Measurements from ENCODE around the gene GAST.
"Not testable (repeated sequence)": the region's sequence is repeated elsewhere in the genome, so short reads cannot be mapped to it uniquely, and the experiment has no call there.

Gene GAST

GRCh38 chr17:41682631-41683030 lies 29.5 kb upstream of the GAST start:
- H3K4me3 ChIP-seq (ENCODE audit: low read depth, low read length) = no peak overlapping the region
- no peak for DNase-seq (ENCODE audit: low read depth)

GRCh38 chr17:41683441-41684007 lies 28.6 kb upstream of the GAST start:
- H3K4me3 ChIP-seq (ENCODE audit: low read depth, low read length) = no peak overlapping the region
- no peak for DNase-seq (ENCODE audit: low read depth)

- H3K4me3 ChIP-seq (ENCODE audit: low read depth, low read length) = no peak overlapping the region
- DNase-seq (ENCODE audit: low read depth) = no peak
Observed at GRCh38 chr17:41684035-41684434, 28.1 kb upstream of the GAST start.

- not testable (repeated sequence) for H3K4me3 ChIP-seq (ENCODE audit: low read depth, low read length)
Observed at GRCh38 chr17:41685753-41686152, 26.4 kb upstream of the GAST start.

GRCh38 chr17:41686281-41686680 lies 25.9 kb upstream of the GAST start:
- H3K4me3 ChIP-seq (ENCODE audit: low read depth, low read length) = no peak overlapping the region
- no peak for DNase-seq (ENCODE audit: low read depth)

More at GRCh38 chr17:41685753-41686152, 26.4 kb upstream of the GAST start:
- DNase-seq (ENCODE audit: low read depth) = not testable (repeated sequence)

GRCh38 chr17:41687828-41688640 lies 24.1 kb upstream of the GAST start:
- peak overlapping the region; percentile 85 for H3K4me3 ChIP-seq (ENCODE audit: low read depth, low read length)
- DNase-seq (ENCODE audit: low read depth) = no peak

DNA sequence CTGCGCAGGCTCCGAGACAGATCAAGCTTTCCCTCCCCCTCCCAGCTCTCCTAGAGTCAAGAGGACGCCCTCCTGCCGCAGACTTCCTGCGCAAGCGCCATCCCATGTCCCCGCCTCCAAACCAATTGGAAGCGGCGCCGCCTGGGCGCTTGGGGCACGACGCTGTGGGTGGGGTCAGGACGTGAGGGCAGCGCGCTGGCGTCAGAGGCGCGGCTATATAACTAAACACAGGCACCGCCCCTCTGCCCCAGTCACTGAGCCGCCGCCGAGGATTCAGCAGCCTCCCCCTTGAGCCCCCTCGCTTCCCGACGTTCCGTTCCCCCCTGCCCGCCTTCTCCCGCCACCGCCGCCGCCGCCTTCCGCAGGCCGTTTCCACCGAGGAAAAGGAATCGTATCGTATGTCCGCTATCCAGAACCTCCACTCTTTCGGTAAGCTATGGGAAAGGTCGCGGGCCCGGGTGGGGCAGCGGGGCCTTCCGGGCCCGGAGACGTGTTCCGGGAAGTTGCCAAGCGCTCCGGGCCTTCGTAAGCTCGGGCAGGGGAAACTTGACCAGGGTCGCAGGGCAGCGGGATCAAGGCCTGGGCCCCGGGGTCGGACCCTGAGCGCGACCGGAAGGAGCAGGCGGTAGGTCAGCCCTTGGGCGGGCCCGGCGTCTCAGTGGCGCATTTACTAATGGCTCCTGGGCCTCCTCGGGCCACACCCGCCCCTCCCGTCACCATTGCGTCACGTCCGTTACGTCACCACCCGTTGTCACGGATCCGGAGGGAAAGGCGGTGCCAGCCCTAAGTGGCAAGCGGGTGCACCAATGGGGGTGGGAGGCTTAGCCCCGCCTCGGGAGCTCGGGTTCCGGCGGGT lies 23.3 kb upstream of the GAST start, which contains the start of gene EIF1:
TSS of gene EIF1 (plus strand) at position 245 of the 856 bp plus-strand sequence. CDS start at position 399, 154 bp downstream.
- peak; percentile 98 for DNase-seq (ENCODE audit: low read depth)
- peak within 1 kb of the TSS; percentile 85 for H3K4me3 ChIP-seq (ENCODE audit: low read depth, low read length)

GRCh38 chr17:41689497-41690299 lies 22.4 kb upstream of the GAST start:
- H3K4me3 ChIP-seq (ENCODE audit: low read depth, low read length) = peak overlapping the region; percentile 85
- no peak for DNase-seq (ENCODE audit: low read depth)

DNA sequence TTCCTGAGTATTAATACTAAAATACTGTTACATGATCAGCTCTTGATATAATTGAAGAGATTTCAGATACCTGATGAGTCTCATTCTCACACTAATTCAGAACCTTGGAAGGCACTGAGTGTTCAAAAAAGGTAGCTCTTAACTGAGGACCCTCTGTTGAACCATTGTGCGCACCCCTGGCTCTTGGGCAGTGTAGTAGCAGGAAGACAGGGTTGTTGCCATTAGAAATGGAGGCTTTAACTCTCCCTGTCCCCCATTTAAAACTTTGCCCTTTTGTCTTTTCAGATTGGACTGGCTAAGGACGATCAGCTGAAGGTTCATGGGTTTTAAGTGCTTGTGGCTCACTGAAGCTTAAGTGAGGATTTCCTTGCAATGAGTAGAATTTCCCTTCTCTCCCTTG lies 21.6 kb upstream of the GAST start:
- peak overlapping the region; percentile 85 for H3K4me3 ChIP-seq (ENCODE audit: low read depth, low read length)
- DNase-seq (ENCODE audit: low read depth) = no peak

GRCh38 chr17:41691031-41691777 lies 20.9 kb upstream of the GAST start:
- peak overlapping the region; percentile 5 for H3K4me3 ChIP-seq (ENCODE audit: low read depth, low read length)
- DNase-seq (ENCODE audit: low read depth) = no peak

DNA sequence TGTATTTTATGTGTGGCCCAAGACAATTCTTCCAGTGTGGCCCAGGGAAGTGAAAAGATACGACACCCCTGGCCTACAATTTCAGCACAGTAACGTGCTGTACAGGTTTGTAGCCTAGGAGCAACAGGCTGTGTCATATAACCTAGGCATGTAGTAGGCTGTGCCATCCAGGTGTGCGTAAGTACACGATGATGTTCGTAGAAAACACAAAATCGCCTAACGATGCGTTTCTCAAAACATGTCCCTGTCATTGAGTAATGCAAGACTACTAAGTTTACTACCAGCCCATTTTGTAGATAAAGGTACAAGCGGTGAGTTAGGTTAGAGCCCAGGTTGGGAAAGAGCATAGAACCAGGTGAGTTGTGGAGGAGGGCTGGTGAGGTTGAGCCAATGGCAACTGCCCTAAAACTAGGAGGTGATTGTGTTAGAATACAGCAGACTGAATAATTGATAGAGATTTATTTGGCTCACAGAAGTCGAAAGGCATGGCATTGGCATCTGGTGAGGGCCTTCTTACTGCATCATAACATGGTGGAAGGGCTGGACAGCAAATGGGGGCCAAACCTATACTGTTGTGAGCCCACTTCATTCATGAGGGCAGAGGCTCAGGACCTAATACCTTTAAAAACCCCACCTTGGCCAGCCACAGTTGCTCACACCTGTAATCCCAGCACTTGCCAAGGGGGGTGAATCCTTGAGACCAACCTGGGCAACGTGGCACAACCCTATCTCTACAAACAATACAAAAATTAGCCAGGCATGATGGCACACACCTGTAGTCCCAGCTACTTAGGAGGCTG lies 19.2 kb upstream of the GAST start:
- H3K4me3 ChIP-seq (ENCODE audit: low read depth, low read length) = no peak overlapping the region

DNA sequence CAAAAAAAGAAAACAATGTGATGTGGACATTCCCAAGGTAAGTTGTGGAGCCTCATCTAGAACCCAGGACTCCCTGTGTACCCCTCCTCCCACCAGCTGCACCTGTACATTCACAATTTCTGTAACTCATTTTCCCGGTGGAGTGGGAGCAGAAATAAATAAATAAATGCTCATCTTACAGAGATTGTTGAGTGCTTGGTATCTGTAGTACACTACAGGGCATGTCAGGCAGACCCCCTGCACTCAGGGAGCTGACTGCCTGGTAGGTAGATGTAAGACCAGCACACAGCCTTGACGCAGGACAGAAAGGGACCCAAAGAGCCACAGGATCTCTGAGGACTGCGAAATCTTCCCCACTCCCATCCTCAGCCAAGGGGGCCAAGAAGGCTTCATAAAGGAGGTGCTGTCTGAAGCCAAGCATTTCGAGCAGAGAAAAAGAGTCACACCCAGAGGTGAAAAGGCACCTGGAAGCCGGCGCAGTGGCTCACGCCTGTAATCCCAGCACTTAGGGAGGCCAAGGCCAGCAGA lies 16.9 kb upstream of the GAST start:
- no peak for DNase-seq (ENCODE audit: low read depth)
- H3K4me3 ChIP-seq (ENCODE audit: low read depth, low read length) = no peak overlapping the region

More for the DNA sequence above, 19.2 kb upstream of the GAST start:
- no peak for DNase-seq (ENCODE audit: low read depth)

- H3K4me3 ChIP-seq (ENCODE audit: low read depth, low read length) = no peak overlapping the region
- peak; percentile 39 for DNase-seq (ENCODE audit: low read depth)
Observed at GRCh38 chr17:41695954-41696757, 16.0 kb upstream of the GAST start.

DNA sequence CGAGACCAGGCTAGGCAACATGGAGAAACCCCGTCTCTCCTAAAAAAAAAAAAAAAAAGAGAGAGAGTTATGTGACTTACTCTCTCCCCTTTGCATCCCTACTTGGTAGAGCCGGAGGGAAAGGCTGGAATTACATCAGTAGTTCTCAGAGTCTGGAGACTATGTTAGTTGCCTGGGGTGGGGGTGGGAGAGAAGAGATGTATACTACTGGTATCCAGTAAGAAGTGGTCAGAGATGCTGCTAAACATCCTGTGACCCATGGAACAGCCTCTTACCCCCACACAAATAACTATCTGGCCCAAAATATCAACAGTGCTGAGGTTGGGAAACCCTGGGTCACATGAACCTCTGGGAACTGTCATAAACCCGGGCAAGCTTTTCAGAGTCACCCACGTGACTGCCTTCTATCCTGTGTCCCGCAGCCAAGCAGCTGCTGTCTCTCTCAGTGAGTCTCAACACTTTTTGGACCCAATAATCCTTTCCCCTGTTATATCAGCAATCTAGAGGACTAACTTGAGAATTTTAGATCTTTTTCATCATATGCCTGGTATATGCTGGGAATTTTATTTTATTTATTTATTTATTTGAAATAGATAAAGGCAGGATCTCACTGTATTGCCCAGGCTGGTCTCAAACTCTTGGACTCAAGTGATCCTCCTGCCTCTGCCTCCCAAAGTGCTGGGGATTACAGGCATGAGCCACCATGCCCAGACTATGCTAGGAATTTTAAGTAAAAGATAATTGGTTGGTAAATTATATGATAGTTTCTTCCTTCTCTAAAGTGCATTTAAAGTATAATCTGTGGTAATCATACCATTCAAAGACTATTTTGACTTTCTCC lies 14.8 kb upstream of the GAST start:
- DNase-seq (ENCODE audit: low read depth) = no peak
- H3K4me3 ChIP-seq (ENCODE audit: low read depth, low read length) = no peak overlapping the region

GRCh38 chr17:41700843-41701242 lies 11.3 kb upstream of the GAST start:
- DNase-seq (ENCODE audit: low read depth); H3K4me3 ChIP-seq (ENCODE audit: low read depth, low read length): not testable (repeated sequence)

DNA sequence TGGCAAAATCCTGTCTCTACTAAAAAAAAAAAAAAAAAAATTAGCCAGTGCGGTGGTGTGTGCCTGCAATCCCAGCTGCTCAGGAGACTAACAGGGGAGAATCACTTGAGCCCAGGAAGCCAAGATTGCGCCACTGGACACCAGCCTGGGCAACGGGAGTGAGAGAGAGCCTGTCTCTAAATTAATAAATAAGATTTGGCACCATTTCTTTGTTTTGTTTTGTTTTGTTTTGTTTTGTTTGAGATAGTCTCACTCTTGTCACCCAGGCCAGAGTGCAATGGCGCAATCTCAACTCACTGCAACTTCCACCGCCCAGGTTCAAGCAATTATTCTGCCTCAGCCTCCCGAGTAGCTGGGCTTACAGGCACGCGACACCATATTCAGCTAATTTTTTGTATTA lies 9.4 kb upstream of the GAST start:
- no peak overlapping the region for H3K4me3 ChIP-seq (ENCODE audit: low read depth, low read length)
- DNase-seq (ENCODE audit: low read depth) = no peak

Measured in skeletal muscle cell (primary cell).